ENCODE measurements around the gene GDA. TPM values are rescaled to one million over a fixed set of nuclear protein-coding genes. Genes with fewer than 3 reads are reported as not detected.

GDA gene
- total RNA-seq, 4 donors from 2014 or later: 0.46 to 2.0 (median 1.3) TPM; not detected in 1

- intact Hi-C loops (cut with DNase I; ENCODE audit: low total_unique reads): no loop called here
- no peak for DNase-seq (ENCODE audit: low spot score in 2 of 2)
- TF ChIP-seq CTCF (IDR thresholded peaks at IDR 0.05): no peak
- TF ChIP-seq POLR2A (IDR thresholded peaks at IDR 0.05): no peak
- WGBS, 2 donors: 71 to 88% methylated on average over 3 of the region's 3 CpGs
- no peak overlapping the region for H3K4me3 ChIP-seq (ENCODE audit: low read depth, poor library complexity, severe bottlenecking)
Observed at GRCh38 chr9:72133365-72134035, 15.7 kb upstream of the GDA start.

GRCh38 chr9:72134801-72135200 is 14.4 kb upstream of the GDA start:
- 89% methylated on average over 1 of the region's 1 CpG for WGBS, 2 donors
- no peak overlapping the region for H3K4me3 ChIP-seq (ENCODE audit: low read depth, poor library complexity, severe bottlenecking)
- no peak for DNase-seq (ENCODE audit: low spot score in 2 of 2)
- TF ChIP-seq POLR2A (IDR thresholded peaks at IDR 0.05) (no peak), CTCF (IDR thresholded peaks at IDR 0.05) (no peak)
- intact Hi-C loops (cut with DNase I; ENCODE audit: low total_unique reads): no loop called here

GRCh38 chr9:72137697-72138365 is 11.4 kb upstream of the GDA start:
- DNase-seq (ENCODE audit: low spot score in 2 of 2): no peak
- no peak for TF ChIP-seq POLR2A (IDR thresholded peaks at IDR 0.05)
- TF ChIP-seq CTCF (IDR thresholded peaks at IDR 0.05): no peak
- intact Hi-C loops (cut with DNase I; ENCODE audit: low total_unique reads): no loop called here
- 74% methylated on average over 6 of the region's 6 CpGs for WGBS, 2 donors
- no peak overlapping the region for H3K4me3 ChIP-seq (ENCODE audit: low read depth, poor library complexity, severe bottlenecking)

GRCh38 chr9:72139226-72139625 is 10.0 kb upstream of the GDA start:
- intact Hi-C loops (cut with DNase I; ENCODE audit: low total_unique reads): no loop called here
- TF ChIP-seq POLR2A (IDR thresholded peaks at IDR 0.05) (no peak), CTCF (IDR thresholded peaks at IDR 0.05) (no peak)
- H3K4me3 ChIP-seq (ENCODE audit: low read depth, poor library complexity, severe bottlenecking): no peak overlapping the region
- WGBS, 2 donors: 77 to 82% methylated on average over 2 of the region's 2 CpGs
- DNase-seq (ENCODE audit: low spot score in 2 of 2): no peak

- TF ChIP-seq CTCF (IDR thresholded peaks at IDR 0.05): no peak
- TF ChIP-seq POLR2A (IDR thresholded peaks at IDR 0.05): no peak
- H3K4me3 ChIP-seq (ENCODE audit: low read depth, poor library complexity, severe bottlenecking): no peak overlapping the region
- no peak for DNase-seq (ENCODE audit: low spot score in 2 of 2)
- WGBS, 2 donors: 60 to 66% methylated on average over 4 of the region's 4 CpGs
- intact Hi-C loops (cut with DNase I; ENCODE audit: low total_unique reads): no loop called here
Observed at GRCh38 chr9:72140586-72140985, 8.7 kb upstream of the GDA start.

Measured in lower leg skin (tissue), 4 donors.